Lung (tissue), 16 donors: Measurements from ENCODE around the gene SEZ6L. TPM values are rescaled to one million over a fixed set of nuclear protein-coding genes. Genes with fewer than 3 reads are reported as not detected.

ENCODE experiments used
- ATAC-seq: fragments of 200-7000 bp; cut with Tn5 transposase; one replicate; pipeline ENCODE4 v1.9.1; 2020; ENCODE audit warnings: moderate number of reproducible peaks; ENCODE audit not compliant: insufficient read depth, low FRiP score
- DNase-seq, 3 donors: peaks; one replicate each; pipeline ENCODE4 v3.0.0-alpha.2; 2013 to 2017
- H3K27ac ChIP-seq, 2 donors: one replicate each; pipeline ENCODE4 v1.5.1; 2013; ENCODE audit warnings: mild to moderate bottlenecking in 2 of 2, moderate library complexity in 2 of 2, control low read depth in 1 of 2, inconsistent platforms in 1 of 2, low read depth in 1 of 2, low read length in 1 of 2
- H3K27me3 ChIP-seq, 3 donors: one replicate each; pipeline ENCODE4 v1.5.1; 2013; ENCODE audit warnings: low read length in 2 of 3; ENCODE audit not compliant: control insufficient read depth in 3 of 3, insufficient read depth in 3 of 3
- H3K36me3 ChIP-seq, 4 donors: one replicate each; pipeline ENCODE4 v1.5.1; 2013; ENCODE audit warnings: low read length in 4 of 4, mild to moderate bottlenecking in 1 of 4, moderate library complexity in 1 of 4; ENCODE audit not compliant: control insufficient read depth in 4 of 4, insufficient read depth in 4 of 4
- H3K4me1 ChIP-seq, 5 donors: one replicate each; pipeline ENCODE4 v1.5.1; 2013; ENCODE audit warnings: low read length in 5 of 5, mild to moderate bottlenecking in 2 of 5, moderate library complexity in 1 of 5; ENCODE audit not compliant: control insufficient read depth in 5 of 5, insufficient read depth in 5 of 5
- H3K4me3 ChIP-seq: one replicate; pipeline ENCODE4 v1.5.1; 2013; ENCODE audit warnings: mild to moderate bottlenecking, control low read depth, moderate library complexity
- H3K9ac ChIP-seq, 2 donors: one replicate each; pipeline ENCODE4 v1.5.1; 2013; ENCODE audit warnings: low read length in 2 of 2, control low read depth in 1 of 2; ENCODE audit not compliant: insufficient read depth in 1 of 2
- H3K9me3 ChIP-seq, 4 donors: one replicate each; pipeline ENCODE4 v1.5.1; 2013; ENCODE audit warnings: low read length in 3 of 4, mild to moderate bottlenecking in 1 of 4, moderate library complexity in 1 of 4; ENCODE audit not compliant: control insufficient read depth in 4 of 4, insufficient read depth in 3 of 4
- CTCF ChIP-seq: IDR thresholded peaks from 2 replicates; pipeline ENCODE4 v1.5.1; 2012; ENCODE audit warnings: mild to moderate bottlenecking; ENCODE audit errors: control extremely low read depth, extremely low read depth
- WGBS, 2 donors: extraction: QIAGEN DNeasy Blood & Tissue Kit; methylation state at CpG; one replicate each; pipeline ENCODE4 v1.1.7; 2013; 5-methylcytosine and 5-hydroxymethylcytosine counted together
- long read RNA-seq, 5 donors: transcript quantifications; one replicate each; lab custom pipeline, GENCODE V29; 2026
- polyA plus RNA-seq, 2 donors: library from polyadenylated mRNA; stranded (reverse); fragments of 200-250 nt; gene quantifications; one replicate each; pipeline ENCODE4 v1.2.1, GENCODE V29; 2013
- total RNA-seq, 2 donors: library from RNA; depleted of rRNA in 1 of 2; stranded (reverse); fragments of >200 nt in 1 of 2; gene quantifications; one replicate each; pipeline ENCODE4 v1.2.1, GENCODE V29; 2014 to 2021
- donor health status: control.
- donor health status: control.
- donor health status: Bipolar disorder and iron deficiency.
- donor health status: healthy.
- donor health status: DM: yes; HTN: yes; CAD: no.

The SEZ6L gene
- total RNA-seq (under 1 TPM; 0.12 to 0.46 TPM), polyA plus RNA-seq (under 1 TPM; 0.02 to 0.05 TPM)
- long read RNA-seq, donor 1, result 0 reads
- long read RNA-seq, donor 2, result 0 reads
- long read RNA-seq, donor 3, result 0 reads
- long read RNA-seq, donor 4, partial matches to known transcripts, result 6 of 6 reads
- long read RNA-seq, donor 4, other reads (novel, unspliced or antisense), result 0 of 6 reads
- long read RNA-seq, donor 5, result 0 reads

- Histone ChIP-seq H3K9me3 (no peaks in the 10 kb centered on the region), H3K27me3 (peaks cover 17 to 43% (median 18%) of the 10 kb centered on the region in 3 donors), H3K4me3 (no peak within 1 kb of the TSS), H3K9ac (no peak within 1 kb of the TSS), H3K4me1 (peaks cover 0 to 9% (median 0%) of the 10 kb centered on the region in 5 donors), H3K27ac (no peak within 1 kb of the TSS), H3K36me3 (no peaks in the 10 kb centered on the region)
- no peak for TF ChIP-seq CTCF
- 1 to 2% methylated on average over 61 to 92 of the region's 92 CpGs for WGBS, 2 donors
- DNase-seq (peak in 2 of 3 donors; percentile 50 to 62), ATAC-seq (peak; percentile 24)
Observed at GRCh38 chr22:26169315-26170111, at the start of gene SEZ6L. Gene SEZ6L, plus strand, starts transcription at chr22:26169462. Its CDS starts 208 bp downstream, at chr22:26169670.

- H3K9ac ChIP-seq, result no peak overlapping the region
- DNase-seq (no peak), ATAC-seq (no peak)
- WGBS, 2 donors, result 82 to 89% methylated on average over 4 of the region's 4 CpGs
- no peak overlapping the region for H3K4me3 ChIP-seq
- no peak overlapping the region for H3K27ac ChIP-seq
- no peaks in the 10 kb centered on the region for H3K36me3 ChIP-seq
- H3K9me3 ChIP-seq, result peaks cover 0 to 4% (median 0%) of the 10 kb centered on the region in 4 donors
- no peak for TF ChIP-seq CTCF
- H3K27me3 ChIP-seq, result peaks cover 2 to 3% (median 2%) of the 10 kb centered on the region in 3 donors
- no peaks in the 10 kb centered on the region for H3K4me1 ChIP-seq
Observed at GRCh38 chr22:26122920-26123468, 46.3 kb upstream of the SEZ6L start.

- H3K27ac ChIP-seq, result no peak overlapping the region
- no peaks in the 10 kb centered on the region for H3K4me1 ChIP-seq
- no peaks in the 10 kb centered on the region for H3K36me3 ChIP-seq
- 75 to 81% methylated on average over 10 of the region's 10 CpGs for WGBS, 2 donors
- H3K9ac ChIP-seq, result no peak overlapping the region
- no peak overlapping the region for H3K4me3 ChIP-seq
- ATAC-seq (no peak), DNase-seq (no peak)
- H3K27me3 ChIP-seq, result peaks cover 2 to 3% (median 2%) of the 10 kb centered on the region in 3 donors
- peaks cover 0 to 4% (median 0%) of the 10 kb centered on the region in 4 donors for H3K9me3 ChIP-seq
- TF ChIP-seq CTCF, result no peak
Observed at GRCh38 chr22:26124991-26125725, 44.1 kb upstream of the SEZ6L start.
